ENCODE measurements around the gene TBX6.

Gene TBX6

DNA sequence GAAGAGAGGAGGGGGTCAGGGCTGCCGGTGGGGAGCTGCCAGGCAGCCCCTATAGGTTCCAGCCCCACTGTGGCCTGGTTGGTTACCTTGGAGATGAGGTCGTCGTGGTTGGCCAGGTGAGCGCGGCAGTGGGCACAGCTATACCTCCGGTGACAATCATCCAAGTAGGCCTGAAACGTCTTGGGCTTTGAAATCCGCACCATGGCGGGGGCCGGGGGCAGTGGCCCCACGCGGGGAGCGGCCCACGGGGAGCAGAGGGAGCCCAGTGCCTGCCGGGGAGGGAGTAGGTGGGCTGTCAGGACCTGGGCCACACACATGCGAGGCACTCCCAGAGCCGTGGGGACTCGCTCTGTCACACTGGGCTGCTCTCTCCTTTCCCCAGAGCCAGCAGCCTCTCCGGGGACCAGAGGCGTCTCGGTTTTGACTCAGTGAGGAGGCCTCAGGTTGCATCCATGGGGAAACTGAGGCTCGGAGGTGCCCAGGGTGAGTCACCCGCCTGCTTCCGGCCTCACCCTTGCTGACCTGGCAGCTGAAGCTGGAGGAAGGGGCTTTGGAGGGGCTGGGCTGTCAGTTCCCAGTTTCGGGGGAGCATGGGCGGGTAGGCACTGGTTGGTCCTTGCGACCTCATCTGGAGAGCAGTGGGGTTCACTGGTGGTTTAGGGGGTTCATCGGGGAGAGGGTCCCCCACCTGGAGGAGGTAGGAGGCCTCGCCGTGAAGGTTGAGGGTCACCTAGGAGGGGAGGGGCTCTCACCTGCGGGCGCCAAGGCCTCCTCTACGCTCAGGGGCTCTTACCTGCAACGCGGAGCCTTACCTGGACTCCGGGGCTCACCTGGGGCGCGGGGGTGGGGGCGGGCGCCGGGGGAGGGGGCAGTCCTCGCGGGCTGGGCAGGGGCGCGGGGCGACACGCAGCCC is 3.7 kb upstream of the TBX6 start:
- DNase-seq (ENCODE audit: low spot score) = peak; percentile 60
- no peak for TF ChIP-seq CTCF (IDR thresholded peaks at IDR 0.05; ENCODE audit: extremely low read depth, insufficient read depth, missing control alignments)
- in situ Hi-C loops (cut with MboI; ENCODE audit: low pct_unique_long_range_greater_than_20kb, low sequenced_read_pairs, unreplicated experiment) = no loop called here

DNA sequence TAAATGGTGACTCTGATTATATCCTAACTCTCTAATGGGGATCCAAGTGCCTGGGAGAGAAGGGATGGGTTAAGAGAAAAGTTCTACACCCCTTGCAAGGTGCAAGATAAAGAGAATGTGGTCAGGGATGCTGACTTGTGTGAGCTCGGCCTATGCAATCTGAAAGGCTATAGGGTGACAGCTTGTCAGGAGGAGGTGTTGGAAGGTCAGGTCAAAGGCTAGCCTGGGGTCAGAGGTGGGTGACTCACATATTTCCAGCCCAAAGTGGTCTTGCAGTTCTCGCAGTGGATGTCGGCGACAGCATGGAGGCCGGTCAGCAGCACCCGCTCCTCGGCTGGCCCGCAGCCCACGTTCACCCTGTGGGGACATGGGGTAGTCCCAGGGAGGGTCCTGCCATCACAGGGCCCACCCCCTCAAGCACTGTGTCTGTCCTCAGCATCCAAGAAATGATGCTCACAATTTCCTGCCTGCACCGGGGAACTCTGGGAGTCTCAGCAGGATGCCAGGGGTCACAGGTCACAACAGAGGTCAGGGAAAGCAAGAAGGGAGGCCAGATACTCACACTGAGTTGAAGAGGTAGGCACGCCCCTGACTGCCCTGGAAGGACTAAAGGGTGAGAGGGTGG is 2.9 kb upstream of the TBX6 start:
- TF ChIP-seq CTCF (IDR thresholded peaks at IDR 0.05; ENCODE audit: extremely low read depth, insufficient read depth, missing control alignments) = no peak
- no peak for DNase-seq (ENCODE audit: low spot score)
- in situ Hi-C loops (cut with MboI; ENCODE audit: low pct_unique_long_range_greater_than_20kb, low sequenced_read_pairs, unreplicated experiment) = no loop called here

DNA sequence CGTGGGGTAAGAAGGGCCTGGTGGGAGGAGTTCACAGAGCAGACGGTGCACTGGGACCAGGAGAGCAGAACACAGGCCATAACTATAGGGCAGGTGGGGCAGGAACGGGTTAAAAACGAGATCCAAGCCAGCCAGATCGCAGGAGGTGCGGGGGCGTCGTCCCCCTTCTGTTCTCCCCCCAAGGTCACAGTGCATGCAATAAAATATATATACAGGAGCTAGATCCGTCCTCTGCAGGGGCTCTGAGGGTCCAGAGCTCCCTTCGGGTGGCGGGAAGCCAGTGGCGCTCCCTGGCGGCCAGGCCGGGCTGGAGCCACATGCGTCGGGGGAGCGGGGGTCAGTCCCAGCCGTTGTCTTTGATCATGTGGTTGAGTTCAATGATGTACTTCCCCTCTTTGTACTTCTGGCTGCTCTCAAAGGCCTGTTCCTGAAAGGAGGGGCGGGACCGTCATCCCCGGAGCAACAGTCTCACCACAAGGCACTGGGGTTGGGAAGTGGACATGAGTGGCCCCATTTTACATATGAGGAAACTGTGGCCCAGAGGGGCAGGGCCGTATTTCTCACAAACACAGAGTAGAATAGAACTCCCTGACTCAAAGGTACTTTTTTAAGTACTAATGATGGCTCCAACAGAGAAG is 768 bp upstream of the TBX6 start:
- peak; percentile 96 for DNase-seq (ENCODE audit: low spot score)
- peak; percentile 92 for TF ChIP-seq CTCF (IDR thresholded peaks at IDR 0.05; ENCODE audit: extremely low read depth, insufficient read depth, missing control alignments)
- in situ Hi-C loops (cut with MboI; ENCODE audit: low pct_unique_long_range_greater_than_20kb, low sequenced_read_pairs, unreplicated experiment) = no loop called here

DNA sequence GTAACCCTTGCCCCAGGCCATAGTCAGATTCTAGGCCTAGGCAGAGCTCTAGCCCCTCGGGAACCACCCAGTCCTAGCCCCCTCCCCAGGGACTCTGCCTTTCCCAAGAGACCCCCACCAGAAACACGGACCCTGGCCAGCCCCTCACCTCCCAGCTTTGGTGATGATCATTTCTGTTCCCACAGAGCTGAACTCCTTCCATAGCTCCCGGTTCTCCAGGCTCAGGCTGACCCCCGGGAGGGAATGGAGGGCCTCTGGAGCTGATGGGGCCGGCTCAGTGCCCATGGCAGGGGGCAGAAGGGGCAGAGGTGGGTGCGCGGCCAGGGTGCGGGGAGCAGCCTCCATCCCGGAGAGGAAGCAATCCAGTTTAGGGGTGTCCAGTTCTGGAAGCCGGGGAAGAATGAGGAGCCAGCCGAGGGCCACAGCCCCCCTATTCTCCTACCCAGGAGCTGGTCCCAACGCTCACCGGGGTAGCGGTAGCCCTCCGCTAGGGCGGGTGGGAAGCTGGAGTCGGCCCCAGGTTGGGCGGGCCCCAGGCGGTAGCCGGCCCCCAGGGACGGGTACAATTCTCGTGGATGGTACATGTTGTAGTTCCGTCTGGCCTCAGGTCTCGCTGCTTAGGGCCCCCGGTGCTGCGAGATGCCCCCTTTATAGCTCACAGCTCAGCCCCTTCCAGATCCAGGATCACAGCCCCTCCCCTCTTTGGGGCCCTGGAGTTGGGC is 953 bp downstream of the TBX6 start:
- DNase-seq (ENCODE audit: low spot score) = no peak
- in situ Hi-C loops (cut with MboI; ENCODE audit: low pct_unique_long_range_greater_than_20kb, low sequenced_read_pairs, unreplicated experiment) = no loop called here

GRCh38 chr16:30088832-30089624 is 2.7 kb downstream of the TBX6 start:
- in situ Hi-C loops (cut with MboI; ENCODE audit: low pct_unique_long_range_greater_than_20kb, low sequenced_read_pairs, unreplicated experiment) = no loop called here
- DNase-seq (ENCODE audit: low spot score) = no peak

More for the DNA sequence above, 953 bp downstream of the TBX6 start:
- TF ChIP-seq CTCF (IDR thresholded peaks at IDR 0.05; ENCODE audit: extremely low read depth, insufficient read depth, missing control alignments) = no peak

More at GRCh38 chr16:30088832-30089624, 2.7 kb downstream of the TBX6 start:
- no peak for TF ChIP-seq CTCF (IDR thresholded peaks at IDR 0.05; ENCODE audit: extremely low read depth, insufficient read depth, missing control alignments)

All from GM13977 (cell line).